ENCODE data around the gene EEFSEC. TPM values are rescaled to one million over a fixed set of nuclear protein-coding genes. Genes with fewer than 3 reads are reported as not detected.

Gene EEFSEC
- total RNA-seq, 4 donors from 2014 or later, result 9.1 to 17.4 (median 15.8) TPM

DNA sequence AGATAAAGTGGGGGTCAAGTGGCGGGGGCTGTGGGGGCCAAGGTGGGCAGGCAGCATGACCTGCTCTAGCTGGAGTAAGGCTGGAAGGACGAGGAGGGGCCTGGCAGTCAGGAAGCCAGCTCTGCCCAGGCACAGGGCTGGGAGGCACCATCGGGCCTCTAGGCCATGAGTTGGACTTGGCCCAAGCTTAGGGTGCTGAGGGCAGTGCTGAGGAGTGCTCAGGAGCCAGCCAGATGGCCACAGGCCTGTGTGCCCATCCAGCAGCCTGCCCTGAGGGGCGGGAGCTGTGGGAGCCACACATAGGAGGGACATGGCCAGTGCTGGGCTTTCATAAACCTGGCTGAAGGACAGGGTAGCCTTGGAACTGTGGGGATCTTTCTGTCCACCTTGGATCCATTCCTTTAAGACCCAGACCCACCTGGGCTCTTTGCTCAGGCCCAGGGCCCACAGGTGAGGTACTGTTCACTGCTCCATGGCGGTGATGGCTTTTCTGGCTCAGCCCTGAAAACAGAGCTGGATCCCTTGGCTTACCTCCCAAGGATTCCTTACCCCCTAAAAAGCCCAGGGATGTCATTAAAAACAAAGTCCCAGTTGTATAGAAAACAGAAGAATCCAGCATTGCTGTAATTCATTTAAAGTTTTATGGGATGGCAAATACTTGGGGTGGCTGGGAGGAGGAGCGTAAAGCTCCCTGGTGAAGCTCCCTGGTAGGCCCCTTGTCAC is 176.4 kb downstream of the EEFSEC start:
- Histone ChIP-seq H3K27me3 (no peaks in the 10 kb centered on the region), H3K27ac (replicated peaks in 1 of 4) (no peak overlapping the region), H3K36me3 (peaks cover 0 to 7% (median 3%) of the 10 kb centered on the region in 4 donors), H3K9me3 (no peaks in the 10 kb centered on the region), H3K4me1 (peaks cover 0 to 4% (median 0%) of the 10 kb centered on the region in 4 donors), H3K4me3 (no peak overlapping the region)
- no peak for DNase-seq (ENCODE audit: extremely low spot score)
- TF ChIP-seq POLR2AphosphoS5 (IDR thresholded peaks at IDR 0.05), result no peak
- TF ChIP-seq, protein P1, sequence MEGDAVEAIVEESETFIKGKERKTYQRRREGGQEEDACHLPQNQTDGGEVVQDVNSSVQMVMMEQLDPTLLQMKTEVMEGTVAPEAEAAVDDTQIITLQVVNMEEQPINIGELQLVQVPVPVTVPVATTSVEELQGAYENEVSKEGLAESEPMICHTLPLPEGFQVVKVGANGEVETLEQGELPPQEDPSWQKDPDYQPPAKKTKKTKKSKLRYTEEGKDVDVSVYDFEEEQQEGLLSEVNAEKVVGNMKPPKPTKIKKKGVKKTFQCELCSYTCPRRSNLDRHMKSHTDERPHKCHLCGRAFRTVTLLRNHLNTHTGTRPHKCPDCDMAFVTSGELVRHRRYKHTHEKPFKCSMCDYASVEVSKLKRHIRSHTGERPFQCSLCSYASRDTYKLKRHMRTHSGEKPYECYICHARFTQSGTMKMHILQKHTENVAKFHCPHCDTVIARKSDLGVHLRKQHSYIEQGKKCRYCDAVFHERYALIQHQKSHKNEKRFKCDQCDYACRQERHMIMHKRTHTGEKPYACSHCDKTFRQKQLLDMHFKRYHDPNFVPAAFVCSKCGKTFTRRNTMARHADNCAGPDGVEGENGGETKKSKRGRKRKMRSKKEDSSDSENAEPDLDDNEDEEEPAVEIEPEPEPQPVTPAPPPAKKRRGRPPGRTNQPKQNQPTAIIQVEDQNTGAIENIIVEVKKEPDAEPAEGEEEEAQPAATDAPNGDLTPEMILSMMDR (IDR thresholded peaks at IDR 0.05), result no peak
- no peak for TF ChIP-seq EP300 (IDR thresholded peaks at IDR 0.05)
- no peak for TF ChIP-seq POLR2A (IDR thresholded peaks at IDR 0.05; ENCODE audit: low read depth)
- 90% methylated on average over 6 of the region's 6 CpGs for WGBS
- intact Hi-C loops (cut with DNase I), result loop anchor here (10.0 kb wide), 2 partner anchors 165 to 235 kb away; no protein-coding TSS in a partner anchor

DNA sequence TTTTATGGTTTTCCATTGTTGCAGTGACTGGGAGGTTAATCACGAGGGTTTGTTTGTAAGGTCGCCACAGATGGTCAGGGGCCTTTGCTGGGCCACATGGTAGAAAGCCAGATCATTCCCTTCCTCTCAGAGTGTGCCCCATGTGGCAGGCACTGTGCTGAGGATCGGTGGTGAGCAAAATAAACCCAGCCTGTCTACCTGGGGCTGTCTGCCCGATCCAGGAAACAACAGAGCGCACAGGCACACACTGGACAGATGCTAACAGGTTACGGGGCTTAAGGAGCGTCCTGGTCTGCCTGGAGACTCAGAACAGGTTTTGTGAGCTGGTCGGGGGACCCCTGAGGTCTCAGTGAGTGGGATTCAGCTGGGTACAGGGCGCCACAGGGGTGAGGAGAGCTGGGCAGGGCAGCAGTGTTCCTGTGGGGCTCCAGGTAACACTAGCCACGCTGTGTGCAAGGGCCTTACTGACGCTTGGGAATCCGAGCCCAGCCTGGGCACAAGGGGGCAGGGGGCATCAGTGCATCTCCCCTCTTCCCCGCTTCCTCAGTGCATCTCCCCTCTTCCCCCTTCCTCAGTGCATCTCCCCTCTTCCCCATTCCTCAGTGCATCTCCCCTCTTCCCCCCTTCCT is 177.0 kb downstream of the EEFSEC start:
- intact Hi-C loops (cut with DNase I), result no loop called here
- no peak overlapping the region for H3K4me3 ChIP-seq
- no peaks in the 10 kb centered on the region for H3K9me3 ChIP-seq
- H3K4me1 ChIP-seq, result peaks cover 0 to 4% (median 0%) of the 10 kb centered on the region in 4 donors
- H3K36me3 ChIP-seq, result peaks cover 0 to 7% (median 3%) of the 10 kb centered on the region in 4 donors
- 96% methylated on average over 13 of the region's 13 CpGs for WGBS
- H3K27ac ChIP-seq (replicated peaks in 1 of 4), result no peak overlapping the region
- no peak for DNase-seq (ENCODE audit: extremely low spot score)
- H3K27me3 ChIP-seq, result no peaks in the 10 kb centered on the region
- no peak for TF ChIP-seq EP300 (IDR thresholded peaks at IDR 0.05)

DNA sequence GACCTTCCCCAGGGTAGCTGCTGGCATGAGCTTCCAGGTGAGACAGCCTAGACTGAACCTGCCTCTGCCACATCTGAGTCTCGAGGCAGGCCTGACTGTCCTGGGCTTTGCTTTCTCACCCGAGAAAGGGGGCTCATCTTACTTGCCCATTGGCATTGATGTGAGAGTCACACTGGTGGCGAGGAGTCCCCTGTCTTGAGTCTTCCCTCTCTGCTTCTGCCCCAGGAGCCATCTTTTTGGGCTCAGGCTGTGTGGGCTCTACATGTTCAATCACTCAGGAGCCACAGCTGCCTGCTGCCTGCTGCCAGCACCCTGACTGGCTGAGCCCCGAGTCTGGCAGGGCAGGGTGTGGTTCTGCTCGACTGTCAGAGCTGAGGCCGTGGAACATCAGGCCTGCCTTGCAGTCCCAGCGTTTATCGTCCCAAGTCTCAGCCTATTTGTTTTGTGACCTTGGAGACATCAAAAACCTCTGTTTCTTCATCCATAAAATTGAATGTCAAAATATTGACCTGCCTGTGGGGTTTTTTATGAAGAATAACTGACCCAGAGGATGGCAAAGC is 180.9 kb downstream of the EEFSEC start:
- Histone ChIP-seq H3K4me1 (no peaks in the 10 kb centered on the region), H3K4me3 (no peak overlapping the region), H3K36me3 (peaks cover 0 to 15% (median 10%) of the 10 kb centered on the region in 4 donors), H3K9me3 (no peaks in the 10 kb centered on the region), H3K27me3 (no peaks in the 10 kb centered on the region), H3K27ac (replicated peaks in 1 of 4) (no peak overlapping the region)
- 84% methylated on average over 7 of the region's 8 CpGs for WGBS
- DNase-seq (ENCODE audit: extremely low spot score), result no peak
- intact Hi-C loops (cut with DNase I), result no loop called here
- TF ChIP-seq POLR2A (IDR thresholded peaks at IDR 0.05; ENCODE audit: low read depth), result no peak
- no peak for TF ChIP-seq POLR2AphosphoS5 (IDR thresholded peaks at IDR 0.05)
- TF ChIP-seq EP300 (IDR thresholded peaks at IDR 0.05), result no peak
- TF ChIP-seq, protein P1 (IDR thresholded peaks at IDR 0.05), result no peak

DNA sequence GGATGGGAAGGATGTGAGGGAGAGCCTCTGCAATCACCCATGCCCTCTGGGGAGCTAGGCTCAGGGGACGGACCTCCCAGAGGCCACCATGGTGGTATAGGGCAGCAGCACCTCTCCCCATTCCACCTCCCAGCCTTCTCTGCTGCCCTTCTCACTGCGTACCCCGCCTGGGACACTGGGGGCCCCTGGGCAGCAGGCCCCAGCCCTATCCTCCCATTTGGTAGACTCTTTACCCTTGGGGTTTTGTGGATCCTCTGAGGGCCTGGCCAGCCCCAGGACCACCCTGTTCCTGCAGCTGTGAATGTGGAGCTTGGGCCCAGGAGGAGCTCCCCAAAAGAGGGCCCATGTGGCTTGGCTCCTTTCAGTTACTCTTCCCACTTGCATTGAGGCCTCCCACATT is 181.5 kb downstream of the EEFSEC start:
- Histone ChIP-seq H3K36me3 (peaks cover 0 to 18% (median 11%) of the 10 kb centered on the region in 4 donors), H3K27me3 (no peaks in the 10 kb centered on the region), H3K27ac (replicated peaks in 1 of 4) (no peak overlapping the region), H3K4me1 (no peaks in the 10 kb centered on the region), H3K9me3 (no peaks in the 10 kb centered on the region), H3K4me3 (no peak overlapping the region)
- WGBS, result 93% methylated on average over 3 of the region's 3 CpGs
- intact Hi-C loops (cut with DNase I), result no loop called here
- TF ChIP-seq, protein P1 (IDR thresholded peaks at IDR 0.05), result no peak
- no peak for TF ChIP-seq POLR2A (IDR thresholded peaks at IDR 0.05; ENCODE audit: low read depth)
- no peak for TF ChIP-seq POLR2AphosphoS5 (IDR thresholded peaks at IDR 0.05)
- DNase-seq (ENCODE audit: extremely low spot score), result no peak

DNA sequence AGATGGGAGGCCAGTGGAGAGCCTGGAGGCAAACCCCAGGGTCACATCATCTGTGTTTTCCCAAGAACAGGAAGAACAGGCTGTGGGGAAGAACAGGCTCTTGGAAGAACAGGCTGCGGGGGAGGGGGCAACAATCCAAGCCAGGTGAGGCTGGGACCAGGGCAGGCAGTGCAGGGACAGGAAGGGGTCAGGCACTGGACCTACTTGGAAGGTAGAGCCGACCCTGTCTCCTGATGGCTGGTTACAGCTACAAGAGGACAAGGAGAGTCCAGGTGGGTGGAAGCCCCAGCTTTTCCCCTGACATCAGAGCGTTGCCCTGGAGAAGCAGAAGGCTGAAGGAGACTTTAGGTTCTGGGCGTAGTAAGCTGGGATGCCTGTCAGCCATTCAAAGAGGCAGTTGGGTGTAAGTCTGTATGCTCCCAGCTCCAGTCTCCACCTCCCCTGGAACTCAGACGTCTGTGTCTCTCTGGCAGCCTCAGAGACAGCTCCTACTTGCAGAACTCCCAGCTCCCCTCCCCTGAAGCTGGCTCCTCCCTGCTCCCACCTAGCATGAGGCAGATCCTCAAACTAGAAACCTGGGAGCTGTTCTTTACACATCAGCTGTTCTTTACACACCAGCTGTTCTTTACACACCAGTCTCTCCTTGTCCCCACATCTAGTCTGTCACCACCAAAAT is 182.5 kb downstream of the EEFSEC start:
- H3K27ac ChIP-seq (replicated peaks in 1 of 4), result no peak overlapping the region
- no peak overlapping the region for H3K4me3 ChIP-seq
- 70% methylated on average over 5 of the region's 5 CpGs for WGBS
- intact Hi-C loops (cut with DNase I), result no loop called here
- TF ChIP-seq EP300 (IDR thresholded peaks at IDR 0.05), result no peak
- TF ChIP-seq, protein P1 (IDR thresholded peaks at IDR 0.05), result no peak
- TF ChIP-seq POLR2A (IDR thresholded peaks at IDR 0.05; ENCODE audit: low read depth), result no peak
- TF ChIP-seq POLR2AphosphoS5 (IDR thresholded peaks at IDR 0.05), result no peak
- no peaks in the 10 kb centered on the region for H3K4me1 ChIP-seq
- H3K36me3 ChIP-seq, result peaks cover 0 to 24% (median 11%) of the 10 kb centered on the region in 4 donors
- no peak for DNase-seq (ENCODE audit: extremely low spot score)
- no peaks in the 10 kb centered on the region for H3K27me3 ChIP-seq
- H3K9me3 ChIP-seq, result no peaks in the 10 kb centered on the region
